22Rv1 (cell line): ENCODE measurements around the gene RIPK1.

Source experiments
- CTCF ChIP-seq: fragments of 450-650 bp; IDR thresholded peaks from 2 replicates; pipeline ENCODE4 v1.5.1; 2017; ENCODE audit warnings: mild to moderate bottlenecking
- ZFX ChIP-seq: fragments of 450-650 bp; IDR thresholded peaks from 2 replicates; pipeline ENCODE4 v1.6.1; 2017; ENCODE audit warnings: antibody characterized with exemption, borderline replicate concordance

GRCh38 chr6:3041606-3042005, 26.7 kb upstream of the RIPK1 start:
- no peak for TF ChIP-seq CTCF
- TF ChIP-seq ZFX, result no peak
